ENCODE measurements around the gene SLC17A3. TPM values are rescaled to one million over a fixed set of nuclear protein-coding genes. Genes with fewer than 3 reads are reported as not detected.

The SLC17A3 gene
- total RNA-seq, 1 donor from 2014 or later = not detected

GRCh38 chr6:25816252-25816651 lies 57.8 kb downstream of the SLC17A3 start:
- no peaks in the 10 kb centered on the region for H3K4me1 Mint-ChIP-seq (ENCODE audit: unreplicated experiment)
- no peak for TF ChIP-seq CTCF (conservative IDR thresholded peaks at IDR 0.05)
- H3K9me3 Mint-ChIP-seq = no peaks in the 10 kb centered on the region
- no peak overlapping the region for H3K27ac Mint-ChIP-seq
- peaks cover 4% of the 10 kb centered on the region for H3K27me3 Mint-ChIP-seq
- no peaks in the 10 kb centered on the region for H3K36me3 Mint-ChIP-seq
- H3K4me3 Mint-ChIP-seq = no peak overlapping the region
- no peak for DNase-seq (ENCODE audit: extremely low spot score, unreplicated experiment)

GRCh38 chr6:25815194-25815593 lies 58.8 kb downstream of the SLC17A3 start:
- H3K4me1 Mint-ChIP-seq (ENCODE audit: unreplicated experiment) = no peaks in the 10 kb centered on the region
- H3K4me3 Mint-ChIP-seq = no peak overlapping the region
- H3K9me3 Mint-ChIP-seq = no peaks in the 10 kb centered on the region
- no peak for TF ChIP-seq CTCF (conservative IDR thresholded peaks at IDR 0.05)
- no peaks in the 10 kb centered on the region for H3K36me3 Mint-ChIP-seq
- peaks cover 6% of the 10 kb centered on the region for H3K27me3 Mint-ChIP-seq
- H3K27ac Mint-ChIP-seq = no peak overlapping the region
- no peak for DNase-seq (ENCODE audit: extremely low spot score, unreplicated experiment)

DNA sequence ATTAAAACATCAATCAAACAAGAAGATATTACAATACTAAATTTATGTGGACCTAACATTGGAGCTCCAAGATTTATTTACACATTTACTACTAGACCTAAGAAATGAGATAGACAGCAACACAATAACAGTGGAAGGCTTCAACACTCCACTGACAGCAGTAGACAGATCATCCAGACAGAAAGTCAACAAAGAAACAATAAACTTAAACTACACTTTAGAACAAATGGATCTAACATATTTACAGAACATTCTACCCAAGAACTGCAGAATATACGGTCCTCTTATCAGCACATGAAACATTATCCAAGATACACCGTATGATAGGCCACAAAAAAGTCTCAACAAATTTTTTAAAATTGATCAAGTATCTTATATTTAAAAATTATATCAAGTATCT lies 69.2 kb downstream of the SLC17A3 start:
- Mint-ChIP-seq H3K4me3 (no peak overlapping the region), H3K36me3 (no peaks in the 10 kb centered on the region), H3K9me3 (no peaks in the 10 kb centered on the region), H3K4me1 (ENCODE audit: unreplicated experiment) (no peaks in the 10 kb centered on the region), H3K27ac (no peak overlapping the region), H3K27me3 (peaks cover 13% of the 10 kb centered on the region)
- TF ChIP-seq CTCF (conservative IDR thresholded peaks at IDR 0.05) = no peak
- DNase-seq (ENCODE audit: extremely low spot score, unreplicated experiment) = no peak

- Mint-ChIP-seq H3K27ac (no peak overlapping the region), H3K9me3 (no peaks in the 10 kb centered on the region), H3K27me3 (peaks cover 14% of the 10 kb centered on the region), H3K36me3 (no peaks in the 10 kb centered on the region), H3K4me3 (no peak overlapping the region), H3K4me1 (ENCODE audit: unreplicated experiment) (no peaks in the 10 kb centered on the region)
- DNase-seq (ENCODE audit: extremely low spot score, unreplicated experiment) = no peak
- no peak for TF ChIP-seq CTCF (conservative IDR thresholded peaks at IDR 0.05)
Measured at GRCh38 chr6:25801436-25801835, 72.6 kb downstream of the SLC17A3 start.

Other genes starting within 250 kb of the SLC17A3 start
- gene SCGN, start 222.0 kb downstream of the SLC17A3 start, total RNA-seq (ENCODE audit: low replicate concordance) = 47.1 and 89.1 TPM in 2 replicates
- gene SLC17A4, start 119.5 kb downstream of the SLC17A3 start, total RNA-seq (ENCODE audit: low replicate concordance) = 1.0 and 3.9 TPM in 2 replicates
- gene SLC17A1, start 42.2 kb downstream of the SLC17A3 start, total RNA-seq (ENCODE audit: low replicate concordance) = 0.85 and 1.2 TPM in 2 replicates
- 0.21 TPM in 1 of 2 replicates, not detected in the other for gene SLC17A2, start 56.4 kb upstream of the SLC17A3 start, total RNA-seq (ENCODE audit: low replicate concordance)
- 6.9 and 16.1 TPM in 2 replicates for gene TRIM38, start 88.6 kb upstream of the SLC17A3 start, total RNA-seq (ENCODE audit: low replicate concordance)
- 2.2 and 2.6 TPM in 2 replicates for gene HFE, start 213.2 kb upstream of the SLC17A3 start, total RNA-seq (ENCODE audit: low replicate concordance)

Measured in type B pancreatic cell (in vitro differentiated cells).